ENCODE data around the gene DPP6. TPM values are rescaled to one million over a fixed set of nuclear protein-coding genes. Genes with fewer than 3 reads are reported as not detected.

Gene DPP6
- total RNA-seq, 1 donor from 2014 or later, result not detected

- H3K9me3 Mint-ChIP-seq, result no peaks in the 10 kb centered on the region
- H3K36me3 Mint-ChIP-seq (ENCODE audit: low read depth), result no peaks in the 10 kb centered on the region
- DNase-seq (ENCODE audit: low spot score), result no peak
- no peak overlapping the region for H3K4me3 Mint-ChIP-seq (ENCODE audit: low read depth)
- no peak overlapping the region for H3K27ac Mint-ChIP-seq
- intact Hi-C loops (cut with micrococcal nuclease), result no loop called here
- H3K27me3 Mint-ChIP-seq (ENCODE audit: low read depth), result peaks cover 3% of the 10 kb centered on the region
- no peaks in the 10 kb centered on the region for H3K4me1 Mint-ChIP-seq (ENCODE audit: low read depth)
These were observed 821.4 kb downstream of the DPP6 start for GRCh38 chr7:154873500-154874121.

- Mint-ChIP-seq H3K9me3 (no peaks in the 10 kb centered on the region), H3K27ac (no peak overlapping the region), H3K27me3 (ENCODE audit: low read depth) (no peaks in the 10 kb centered on the region), H3K4me3 (ENCODE audit: low read depth) (no peak overlapping the region), H3K36me3 (ENCODE audit: low read depth) (no peaks in the 10 kb centered on the region), H3K4me1 (ENCODE audit: low read depth) (no peaks in the 10 kb centered on the region)
- DNase-seq (ENCODE audit: low spot score), result no peak
- intact Hi-C loops (cut with micrococcal nuclease), result no loop called here
These were observed 822.4 kb downstream of the DPP6 start for GRCh38 chr7:154874409-154875113.

- intact Hi-C loops (cut with micrococcal nuclease), result no loop called here
- no peaks in the 10 kb centered on the region for H3K36me3 Mint-ChIP-seq (ENCODE audit: low read depth)
- H3K4me3 Mint-ChIP-seq (ENCODE audit: low read depth), result no peak overlapping the region
- no peaks in the 10 kb centered on the region for H3K27me3 Mint-ChIP-seq (ENCODE audit: low read depth)
- H3K27ac Mint-ChIP-seq, result no peak overlapping the region
- H3K4me1 Mint-ChIP-seq (ENCODE audit: low read depth), result no peaks in the 10 kb centered on the region
- DNase-seq (ENCODE audit: low spot score), result no peak
- no peaks in the 10 kb centered on the region for H3K9me3 Mint-ChIP-seq
These were observed 823.1 kb downstream of the DPP6 start for GRCh38 chr7:154875297-154875696.

GRCh38 chr7:154876516-154876915, 824.3 kb downstream of the DPP6 start:
- H3K27me3 Mint-ChIP-seq (ENCODE audit: low read depth), result no peaks in the 10 kb centered on the region
- no peak for DNase-seq (ENCODE audit: low spot score)
- no peaks in the 10 kb centered on the region for H3K4me1 Mint-ChIP-seq (ENCODE audit: low read depth)
- no peaks in the 10 kb centered on the region for H3K9me3 Mint-ChIP-seq
- no peak overlapping the region for H3K27ac Mint-ChIP-seq
- no peaks in the 10 kb centered on the region for H3K36me3 Mint-ChIP-seq (ENCODE audit: low read depth)
- intact Hi-C loops (cut with micrococcal nuclease), result no loop called here
- no peak overlapping the region for H3K4me3 Mint-ChIP-seq (ENCODE audit: low read depth)

GRCh38 chr7:154877031-154877430, 824.8 kb downstream of the DPP6 start:
- H3K4me1 Mint-ChIP-seq (ENCODE audit: low read depth), result no peaks in the 10 kb centered on the region
- H3K9me3 Mint-ChIP-seq, result no peaks in the 10 kb centered on the region
- no peak overlapping the region for H3K4me3 Mint-ChIP-seq (ENCODE audit: low read depth)
- no peaks in the 10 kb centered on the region for H3K27me3 Mint-ChIP-seq (ENCODE audit: low read depth)
- intact Hi-C loops (cut with micrococcal nuclease), result no loop called here
- DNase-seq (ENCODE audit: low spot score), result no peak
- no peak overlapping the region for H3K27ac Mint-ChIP-seq
- no peaks in the 10 kb centered on the region for H3K36me3 Mint-ChIP-seq (ENCODE audit: low read depth)

GRCh38 chr7:154879629-154880028, 827.4 kb downstream of the DPP6 start:
- intact Hi-C loops (cut with micrococcal nuclease), result no loop called here
- Mint-ChIP-seq H3K4me3 (ENCODE audit: low read depth) (no peak overlapping the region), H3K9me3 (no peaks in the 10 kb centered on the region), H3K4me1 (ENCODE audit: low read depth) (no peaks in the 10 kb centered on the region), H3K27me3 (ENCODE audit: low read depth) (no peaks in the 10 kb centered on the region), H3K36me3 (ENCODE audit: low read depth) (no peaks in the 10 kb centered on the region), H3K27ac (no peak overlapping the region)
- DNase-seq (ENCODE audit: low spot score), result no peak

GRCh38 chr7:154880513-154880912, 828.3 kb downstream of the DPP6 start:
- Mint-ChIP-seq H3K4me3 (ENCODE audit: low read depth) (no peak overlapping the region), H3K27me3 (ENCODE audit: low read depth) (no peaks in the 10 kb centered on the region), H3K4me1 (ENCODE audit: low read depth) (no peaks in the 10 kb centered on the region), H3K9me3 (no peaks in the 10 kb centered on the region), H3K36me3 (ENCODE audit: low read depth) (no peaks in the 10 kb centered on the region), H3K27ac (no peak overlapping the region)
- intact Hi-C loops (cut with micrococcal nuclease), result no loop called here
- DNase-seq (ENCODE audit: low spot score), result no peak

GRCh38 chr7:154881026-154881425, 828.8 kb downstream of the DPP6 start:
- H3K36me3 Mint-ChIP-seq (ENCODE audit: low read depth), result no peaks in the 10 kb centered on the region

GRCh38 chr7:154881526-154881925, 829.3 kb downstream of the DPP6 start:
- intact Hi-C loops (cut with micrococcal nuclease), result no loop called here
- no peak for DNase-seq (ENCODE audit: low spot score)
- no peaks in the 10 kb centered on the region for H3K36me3 Mint-ChIP-seq (ENCODE audit: low read depth)

More at GRCh38 chr7:154881026-154881425, 828.8 kb downstream of the DPP6 start:
- intact Hi-C loops (cut with micrococcal nuclease), result no loop called here
- Mint-ChIP-seq H3K4me1 (ENCODE audit: low read depth) (no peaks in the 10 kb centered on the region), H3K27me3 (ENCODE audit: low read depth) (no peaks in the 10 kb centered on the region), H3K9me3 (no peaks in the 10 kb centered on the region), H3K4me3 (ENCODE audit: low read depth) (no peak overlapping the region), H3K27ac (no peak overlapping the region)
- DNase-seq (ENCODE audit: low spot score), result no peak

GRCh38 chr7:154882931-154883474, 830.8 kb downstream of the DPP6 start:
- H3K4me1 Mint-ChIP-seq (ENCODE audit: low read depth), result no peaks in the 10 kb centered on the region
- intact Hi-C loops (cut with micrococcal nuclease), result no loop called here
- no peak overlapping the region for H3K4me3 Mint-ChIP-seq (ENCODE audit: low read depth)
- H3K27me3 Mint-ChIP-seq (ENCODE audit: low read depth), result no peaks in the 10 kb centered on the region
- no peak for DNase-seq (ENCODE audit: low spot score)
- H3K36me3 Mint-ChIP-seq (ENCODE audit: low read depth), result no peaks in the 10 kb centered on the region
- no peak overlapping the region for H3K27ac Mint-ChIP-seq
- H3K9me3 Mint-ChIP-seq, result no peaks in the 10 kb centered on the region

More at GRCh38 chr7:154881526-154881925, 829.3 kb downstream of the DPP6 start:
- Mint-ChIP-seq H3K9me3 (no peaks in the 10 kb centered on the region), H3K27me3 (ENCODE audit: low read depth) (no peaks in the 10 kb centered on the region), H3K27ac (no peak overlapping the region), H3K4me3 (ENCODE audit: low read depth) (no peak overlapping the region), H3K4me1 (ENCODE audit: low read depth) (no peaks in the 10 kb centered on the region)

GRCh38 chr7:154884348-154884920, 832.2 kb downstream of the DPP6 start:
- no peaks in the 10 kb centered on the region for H3K9me3 Mint-ChIP-seq
- H3K4me3 Mint-ChIP-seq (ENCODE audit: low read depth), result no peak overlapping the region
- no peaks in the 10 kb centered on the region for H3K36me3 Mint-ChIP-seq (ENCODE audit: low read depth)
- no peak for DNase-seq (ENCODE audit: low spot score)
- intact Hi-C loops (cut with micrococcal nuclease), result no loop called here
- no peaks in the 10 kb centered on the region for H3K27me3 Mint-ChIP-seq (ENCODE audit: low read depth)
- H3K4me1 Mint-ChIP-seq (ENCODE audit: low read depth), result no peaks in the 10 kb centered on the region
- H3K27ac Mint-ChIP-seq, result no peak overlapping the region

GRCh38 chr7:154886591-154886990, 834.4 kb downstream of the DPP6 start:
- no peaks in the 10 kb centered on the region for H3K27me3 Mint-ChIP-seq (ENCODE audit: low read depth)
- H3K36me3 Mint-ChIP-seq (ENCODE audit: low read depth), result no peaks in the 10 kb centered on the region
- H3K4me3 Mint-ChIP-seq (ENCODE audit: low read depth), result no peak overlapping the region
- H3K9me3 Mint-ChIP-seq, result no peaks in the 10 kb centered on the region
- H3K4me1 Mint-ChIP-seq (ENCODE audit: low read depth), result no peaks in the 10 kb centered on the region
- H3K27ac Mint-ChIP-seq, result no peak overlapping the region
- DNase-seq (ENCODE audit: low spot score), result no peak
- intact Hi-C loops (cut with micrococcal nuclease), result no loop called here

GRCh38 chr7:154888690-154889089, 836.5 kb downstream of the DPP6 start:
- no peak overlapping the region for H3K27ac Mint-ChIP-seq
- intact Hi-C loops (cut with micrococcal nuclease), result no loop called here
- no peak for DNase-seq (ENCODE audit: low spot score)
- no peaks in the 10 kb centered on the region for H3K4me1 Mint-ChIP-seq (ENCODE audit: low read depth)
- H3K27me3 Mint-ChIP-seq (ENCODE audit: low read depth), result no peaks in the 10 kb centered on the region
- no peaks in the 10 kb centered on the region for H3K9me3 Mint-ChIP-seq
- no peak overlapping the region for H3K4me3 Mint-ChIP-seq (ENCODE audit: low read depth)
- no peaks in the 10 kb centered on the region for H3K36me3 Mint-ChIP-seq (ENCODE audit: low read depth)

All from activated T-helper 2 cell treated with anti-CD3 and anti-CD28 coated beads, Interferon-gamma antibody, Interleukin-2, Interleukin-4, amounts not matched to agents 10 μg/mL and 5 μg/mL and 100 μg/mL, durations not matched to agents 14 hours and 24 hours and 36 hours (primary cell).